ENCODE data around the gene DDX52. TPM values are rescaled to one million over a fixed set of nuclear protein-coding genes. Genes with fewer than 3 reads are reported as not detected.

DDX52 gene
- total and polyA plus RNA-seq, 2 of the 8 experiments (the other 6 are each of a cell fraction or from before 2014, with no cell fraction given): 10.0 to 45.9 TPM

GRCh38 chr17:37678036-37678435, 34.8 kb upstream of the DDX52 start (continued):
- TF ChIP-seq HDAC6 (IDR thresholded peaks at IDR 0.05; ENCODE audit: low read depth, low read length): no peak
- no peak for TF ChIP-seq ATF2 (IDR thresholded peaks at IDR 0.05; ENCODE audit: low read length)

Data from H1 (cell line).